Smooth muscle cell of the umbilical artery (primary cell): ENCODE data around the gene LIPM. TPM values are rescaled to one million over a fixed set of nuclear protein-coding genes. Genes with fewer than 3 reads are reported as not detected.

Source experiments
- total RNA-seq: library from RNA; depleted of rRNA; stranded (reverse); fragments of >200 nt; gene quantifications from 2 replicates; pipeline ENCODE4 v1.2.3, GENCODE V29; 2014

LIPM gene
- total RNA-seq = not detected in 2 replicates

GRCh38 chr10:88802523-88803285 is at the start of gene LIPM:
Gene LIPM (plus strand): TSS chr10:88802730. CDS start chr10:88802897, 167 bp downstream.

GRCh38 chr10:88759366-88760101 is 43.0 kb upstream of the LIPM start, which contains the start of gene LIPN:
Gene LIPN (plus strand): TSS chr10:88760020. CDS start chr10:88761406, 1,386 bp downstream.

GRCh38 chr10:88851706-88852105 is 49.2 kb downstream of the LIPM start, which contains the start of gene ANKRD22:
Gene ANKRD22 (minus strand): TSS chr10:88851844. CDS start chr10:88851607, 237 bp downstream.

Other genes starting within 250 kb of the LIPM start
- gene RNLS, start 219.4 kb upstream of the LIPM start, total RNA-seq = 5.9 and 8.1 TPM in 2 replicates
- gene LIPJ, start 216.0 kb upstream of the LIPM start, total RNA-seq = not detected in 2 replicates
- gene LIPF, start 138.3 kb upstream of the LIPM start, total RNA-seq = not detected in 2 replicates
- gene LIPK, start 96.5 kb upstream of the LIPM start, total RNA-seq = not detected in 2 replicates
- gene LIPN, start 42.7 kb upstream of the LIPM start, total RNA-seq = not detected in 2 replicates
- not detected in 2 replicates for gene ANKRD22, start 49.1 kb downstream of the LIPM start, total RNA-seq
- 19.6 and 23.9 TPM in 2 replicates for gene STAMBPL1, start 77.5 kb downstream of the LIPM start, total RNA-seq
- gene ACTA2, start 150.0 kb downstream of the LIPM start, total RNA-seq = 1,183 and 3,347 TPM in 2 replicates
- 74.8 and 97.8 TPM in 2 replicates for gene FAS, start 188.1 kb downstream of the LIPM start, total RNA-seq